Calu3 (cell line): ENCODE measurements around the gene LIG1. TPM values are rescaled to one million over a fixed set of nuclear protein-coding genes. Genes with fewer than 3 reads are reported as not detected.

Experiments
- BruUV-seq: library from RNA; stranded (reverse); fragments of 400-500 nt; replicated peaks from 2 replicates; lab custom pipeline; 2021; lab: Mats Ljungman, UMichigan
- CTCF ChIA-PET: fragments of 300-600 bp; sonication (Branson Sonifier 250); formaldehyde crosslinking; loops from one replicate; lab custom pipeline; 2022; ENCODE audit warnings: antibody characterized with exemption; lab: Charles Lee
- DNase-seq: peaks from one replicate; pipeline ENCODE4 v3.0.0; 2022
- H3K27ac Mint-ChIP-seq: one replicate; pipeline ENCODE4 v1.8.0; 2022; ENCODE audit warnings: mixed read lengths; ENCODE audit not compliant: unreplicated experiment
- H3K27me3 Mint-ChIP-seq: one replicate; pipeline ENCODE4 v1.8.0; 2022; ENCODE audit warnings: mixed read lengths; ENCODE audit not compliant: unreplicated experiment
- H3K36me3 Mint-ChIP-seq: one replicate; pipeline ENCODE4 v1.8.0; 2022; ENCODE audit warnings: mild to moderate bottlenecking, moderate library complexity, mixed read lengths; ENCODE audit not compliant: insufficient read depth, unreplicated experiment
- H3K4me1 Mint-ChIP-seq: one replicate; pipeline ENCODE4 v1.8.0; 2022; ENCODE audit warnings: mild to moderate bottlenecking, low read depth, mixed read lengths; ENCODE audit not compliant: unreplicated experiment
- H3K4me3 Mint-ChIP-seq: one replicate; pipeline ENCODE4 v1.8.0; 2022; ENCODE audit warnings: mild to moderate bottlenecking, low read depth, moderate library complexity, mixed read lengths; ENCODE audit not compliant: unreplicated experiment
- H3K9me3 Mint-ChIP-seq: one replicate; pipeline ENCODE4 v1.8.0; 2022; ENCODE audit warnings: low read depth, mixed read lengths; ENCODE audit not compliant: unreplicated experiment
- intact Hi-C: fragments of 100-400 bp; cut with micrococcal nuclease; formaldehyde crosslinking; loops from one replicate; pipeline ENCODE4 v1.10.0; 2022; ENCODE audit not compliant: unreplicated experiment
- total RNA-seq: library from RNA; stranded (reverse); gene quantifications from 2 replicates; pipeline ENCODE4 v1.2.3, GENCODE V29; 2022
- TF ChIP-seq, protein P1 (sequence below): fragments of 200-600 bp; IDR thresholded peaks from one replicate; pipeline ENCODE4 v1.8.0; 2022; ENCODE audit warnings: antibody characterized with exemption; ENCODE audit not compliant: unreplicated experiment

LIG1 gene
- total RNA-seq, 1 experiment from 2014 or later: 99.3 TPM

GRCh38 chr19:48135411-48135810, 34.7 kb downstream of the LIG1 start:
- intact Hi-C loops: no loop called here
- DNase-seq: peak; percentile 30
- no peaks in the 10 kb centered on the region for H3K9me3 Mint-ChIP-seq
- no peaks in the 10 kb centered on the region for H3K4me1 Mint-ChIP-seq
- no peak overlapping the region for H3K4me3 Mint-ChIP-seq
- no peaks in the 10 kb centered on the region for H3K27me3 Mint-ChIP-seq
- BruUV-seq: no TSS peak
- H3K27ac Mint-ChIP-seq: no peak overlapping the region
- H3K36me3 Mint-ChIP-seq: peaks cover 22% of the 10 kb centered on the region
- CTCF ChIA-PET: interaction anchor here (0.9 kb wide), 1 partner anchor 13 kb away, joined by 3 read pairs; no protein-coding TSS in a partner anchor
- TF ChIP-seq, protein P1, sequence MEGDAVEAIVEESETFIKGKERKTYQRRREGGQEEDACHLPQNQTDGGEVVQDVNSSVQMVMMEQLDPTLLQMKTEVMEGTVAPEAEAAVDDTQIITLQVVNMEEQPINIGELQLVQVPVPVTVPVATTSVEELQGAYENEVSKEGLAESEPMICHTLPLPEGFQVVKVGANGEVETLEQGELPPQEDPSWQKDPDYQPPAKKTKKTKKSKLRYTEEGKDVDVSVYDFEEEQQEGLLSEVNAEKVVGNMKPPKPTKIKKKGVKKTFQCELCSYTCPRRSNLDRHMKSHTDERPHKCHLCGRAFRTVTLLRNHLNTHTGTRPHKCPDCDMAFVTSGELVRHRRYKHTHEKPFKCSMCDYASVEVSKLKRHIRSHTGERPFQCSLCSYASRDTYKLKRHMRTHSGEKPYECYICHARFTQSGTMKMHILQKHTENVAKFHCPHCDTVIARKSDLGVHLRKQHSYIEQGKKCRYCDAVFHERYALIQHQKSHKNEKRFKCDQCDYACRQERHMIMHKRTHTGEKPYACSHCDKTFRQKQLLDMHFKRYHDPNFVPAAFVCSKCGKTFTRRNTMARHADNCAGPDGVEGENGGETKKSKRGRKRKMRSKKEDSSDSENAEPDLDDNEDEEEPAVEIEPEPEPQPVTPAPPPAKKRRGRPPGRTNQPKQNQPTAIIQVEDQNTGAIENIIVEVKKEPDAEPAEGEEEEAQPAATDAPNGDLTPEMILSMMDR: no peak

DNA sequence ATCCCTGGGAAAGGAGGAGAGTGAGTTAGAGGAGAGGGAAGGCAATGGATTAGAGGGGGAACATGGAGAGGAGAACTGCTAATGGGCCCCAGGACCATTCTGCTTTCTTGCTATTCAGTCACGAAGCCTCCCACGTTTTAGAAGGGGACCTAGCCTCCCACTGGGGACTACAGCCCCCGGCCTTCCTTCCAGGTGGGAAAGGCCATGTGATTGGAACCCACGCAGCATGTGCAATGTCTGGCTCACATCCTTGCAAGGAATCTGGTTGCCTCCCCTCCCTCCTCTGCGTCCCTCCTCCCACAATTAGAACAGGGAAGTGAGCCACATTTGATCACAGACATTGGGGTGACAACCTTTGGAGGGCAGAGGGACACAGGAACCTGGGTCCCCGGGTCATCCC, 37.0 kb downstream of the LIG1 start:
- intact Hi-C loops: no loop called here
- DNase-seq: no peak
- TF ChIP-seq, protein P1: no peak
- Mint-ChIP-seq H3K9me3 (no peaks in the 10 kb centered on the region), H3K27me3 (no peaks in the 10 kb centered on the region), H3K36me3 (peaks cover 31% of the 10 kb centered on the region), H3K27ac (no peak overlapping the region), H3K4me3 (no peak overlapping the region), H3K4me1 (no peaks in the 10 kb centered on the region)
- no TSS peak for BruUV-seq
- CTCF ChIA-PET: interaction anchor here (0.7 kb wide), 2 partner anchors 11 to 21 kb away, joined by 5 read pairs; no protein-coding TSS in a partner anchor

DNA sequence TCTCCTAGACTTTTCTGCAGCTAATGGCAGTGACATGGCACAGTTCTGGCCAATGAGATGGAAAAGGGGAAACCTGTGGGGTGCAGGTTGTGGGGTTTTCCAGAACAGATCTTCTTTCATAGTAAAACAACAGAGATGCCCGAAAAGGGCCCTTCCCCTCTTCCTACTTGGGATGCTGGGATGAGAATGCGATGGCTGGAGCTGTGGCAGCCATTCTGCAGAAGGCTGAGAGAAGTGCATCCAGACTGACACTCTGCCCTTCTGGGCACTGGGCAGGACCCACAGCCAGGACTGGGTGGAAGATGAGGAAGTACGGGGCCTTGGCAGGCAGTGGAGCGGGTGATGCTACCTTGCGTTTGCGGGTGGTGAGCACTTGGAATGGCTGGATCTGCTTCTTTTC, 42.6 kb downstream of the LIG1 start:
- intact Hi-C loops: no loop called here
- TF ChIP-seq, protein P1: no peak
- H3K9me3 Mint-ChIP-seq: no peaks in the 10 kb centered on the region
- no TSS peak for BruUV-seq
- no peak overlapping the region for H3K27ac Mint-ChIP-seq
- DNase-seq: no peak
- H3K27me3 Mint-ChIP-seq: no peaks in the 10 kb centered on the region
- H3K36me3 Mint-ChIP-seq: peaks cover 42% of the 10 kb centered on the region
- H3K4me1 Mint-ChIP-seq: peaks cover 12% of the 10 kb centered on the region
- no peak overlapping the region for H3K4me3 Mint-ChIP-seq
- CTCF ChIA-PET: no interaction called here

DNA sequence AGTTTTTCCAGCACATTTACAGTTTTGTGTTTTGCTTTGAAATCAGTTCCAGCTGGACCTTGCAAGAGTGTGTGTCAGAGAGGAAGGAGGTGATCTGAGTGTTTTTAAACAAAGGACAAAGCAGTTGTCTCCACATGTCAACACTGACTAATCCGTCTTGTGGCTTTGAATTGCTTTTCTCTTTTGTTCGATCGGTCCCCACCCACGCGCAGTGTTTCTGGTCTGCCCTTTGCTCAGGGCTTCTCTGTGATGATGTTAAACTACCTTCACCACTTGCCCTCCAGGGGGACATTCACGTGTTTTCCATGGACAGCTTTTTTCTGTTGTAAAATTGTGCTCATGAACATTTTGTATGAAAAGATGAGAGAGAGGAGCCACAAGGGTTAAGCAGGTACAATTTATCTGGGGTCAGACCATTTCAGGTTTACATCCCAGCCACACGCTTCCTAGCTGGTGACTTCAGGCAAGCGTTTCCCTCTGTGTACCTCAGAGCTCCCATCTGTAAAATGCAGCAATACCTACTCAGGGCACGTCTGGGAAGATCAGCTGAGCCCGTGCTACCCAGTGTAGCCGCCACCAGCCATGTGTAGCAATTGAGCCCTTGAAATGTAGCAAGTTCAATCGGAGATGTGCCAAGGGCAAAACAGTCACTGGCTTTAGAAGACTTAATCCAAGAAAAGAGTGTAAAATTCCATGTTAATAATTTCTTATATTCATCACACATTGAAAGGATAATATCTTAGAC, 46.1 kb downstream of the LIG1 start:
- TF ChIP-seq, protein P1: peak; percentile 39
- H3K27me3 Mint-ChIP-seq: no peaks in the 10 kb centered on the region
- no peaks in the 10 kb centered on the region for H3K9me3 Mint-ChIP-seq
- intact Hi-C loops: no loop called here
- no TSS peak for BruUV-seq
- peaks cover 12% of the 10 kb centered on the region for H3K4me1 Mint-ChIP-seq
- H3K36me3 Mint-ChIP-seq: peaks cover 41% of the 10 kb centered on the region
- CTCF ChIA-PET: interaction anchor here (1.7 kb wide), 1 partner anchor 13 kb away, joined by 10 read pairs; the partner anchor contains the start of gene PLA2G4C
- DNase-seq: peak; percentile 71
- no peak overlapping the region for H3K4me3 Mint-ChIP-seq
- H3K27ac Mint-ChIP-seq: peak overlapping the region; percentile 55
